Spleen (tissue), 11 donors: ENCODE data around the gene GMEB1. TPM values are rescaled to one million over a fixed set of nuclear protein-coding genes. Genes with fewer than 3 reads are reported as not detected.
"Not testable (repeated sequence)": the region's sequence is repeated elsewhere in the genome, so short reads cannot be mapped to it uniquely, and the experiment has no call there.

Experiments
- DNase-seq: peaks from one replicate; pipeline ENCODE4 v3.0.0-alpha.2; 2020
- H3K27ac ChIP-seq, 8 donors: fragments of 200-600 bp; sonication (generic) in 7 of 8; 1 replicate in 4 of 8; 2 replicates in 4 of 8; pipeline versions ENCODE4 v1.5.0 to v1.8.0; 2016 to 2021; ENCODE audit warnings: inconsistent platforms in 4 of 8, mild to moderate bottlenecking in 4 of 8, moderate library complexity in 1 of 8
- H3K27me3 ChIP-seq, 7 donors: fragments of 200-600 bp; sonication (generic) in 6 of 7; replicated peaks in 1 of 7; 1 replicate in 4 of 7; 2 replicates in 3 of 7; pipeline versions ENCODE4 v1.5.0 to v1.8.0; 2016 to 2021; ENCODE audit warnings: inconsistent platforms in 3 of 7, mild to moderate bottlenecking in 1 of 7
- H3K36me3 ChIP-seq, 6 donors: fragments of 200-600 bp; sonication (generic) in 5 of 6; 1 replicate in 4 of 6; 2 replicates in 2 of 6; pipeline versions ENCODE4 v1.5.0 to v1.8.0; 2016 to 2021; ENCODE audit warnings: inconsistent platforms in 2 of 6
- H3K4me1 ChIP-seq, 6 donors: fragments of 200-600 bp; sonication (generic) in 5 of 6; 1 replicate in 3 of 6; 2 replicates in 3 of 6; pipeline versions ENCODE4 v1.5.0 to v1.8.0; 2016 to 2021; ENCODE audit warnings: inconsistent platforms in 3 of 6
- H3K4me3 ChIP-seq, 8 donors: fragments of 200-600 bp; sonication (generic) in 7 of 8; 1 replicate in 4 of 8; 2 replicates in 4 of 8; pipeline versions ENCODE4 v1.5.0 to v1.8.0; 2016 to 2021; ENCODE audit warnings: inconsistent platforms in 4 of 8, mild to moderate bottlenecking in 4 of 8, moderate library complexity in 2 of 8
- H3K9me3 ChIP-seq, 8 donors: fragments of 200-600 bp; sonication (generic) in 7 of 8; 1 replicate in 4 of 8; 2 replicates in 4 of 8; pipeline versions ENCODE4 v1.5.0 to v1.8.0; 2016 to 2021; ENCODE audit warnings: inconsistent platforms in 4 of 8
- CTCF ChIP-seq, 11 experiments: fragments of 200-600 bp in 7 of 11; fragments of 450-650 bp in 4 of 11; sonication (generic) in 4 of 11; IDR thresholded peaks in 8 of 11; conservative IDR thresholded peaks in 3 of 11; 1 replicate in 7 of 11; 2 replicates in 4 of 11; pipeline versions ENCODE4 v1.4.0 to v1.8.0; 2016 to 2021; ENCODE audit warnings: antibody characterized with exemption in 11 of 11, inconsistent platforms in 4 of 11, mild to moderate bottlenecking in 1 of 11
- POLR2A ChIP-seq, 3 donors: fragments of 450-650 bp; IDR thresholded peaks; one replicate each; pipeline ENCODE4 v1.5.1; 2017; ENCODE audit warnings: antibody characterized with exemption in 3 of 3, mild to moderate bottlenecking in 1 of 3
- POLR2AphosphoS5 ChIP-seq, 3 donors: sonication (generic); formaldehyde crosslinking; IDR thresholded peaks; one replicate each; pipeline ENCODE4 v1.5.1; 2017; ENCODE audit warnings: antibody characterized with exemption in 3 of 3
- WGBS, 5 donors: extraction: QIAGEN DNeasy Blood & Tissue Kit in 3 of 5; methylation state at CpG; one replicate each; pipeline versions ENCODE4 v1.1.5 to v1.1.7; 2013 to 2018; 5-methylcytosine and 5-hydroxymethylcytosine counted together
- intact Hi-C: fragments of 100-400 bp; cut with DNase I; formaldehyde crosslinking; loops from one replicate; pipeline ENCODE4 v1.15.0; 2023; ENCODE audit warnings: low total_unique reads
- polyA plus RNA-seq, 3 donors: library from polyadenylated mRNA; stranded (reverse); fragments of 200-250 nt; gene quantifications; one replicate each; pipeline ENCODE4 v1.2.1, GENCODE V29; 2013
- total RNA-seq, 7 donors: library from RNA; depleted of rRNA in 3 of 7; stranded (reverse); fragments of >200 nt in 3 of 7; fragmentation: NEBNext Ultra II Directional in 4 of 7; extraction: Animal tissue kit (Norgen Biotek cat#: 25700) in 4 of 7; gene quantifications; one replicate each; pipeline versions ENCODE4 v1.1.0 to v1.2.1, GENCODE V29; 2016 to 2021
- donor health status: healthy with polysubstance abuse.
- donor health status: DM: no; HTN: no; CAD: no; lungs with moderate emphysema.
- donor health status: DM: no; HTN: no; CAD: no.
- donor health status: Bipolar disorder and iron deficiency.
- donor health status: healthy.
- donor health status: DM: no; HTN: no; CAD: no.
- donor health status: DM: yes; HTN: yes; CAD: no.

GMEB1 gene
- total and polyA plus RNA-seq, 10 donors, result 3.6 to 20.6 (median 16.4) TPM

- Histone ChIP-seq H3K27ac (peak overlapping the region; percentile 86 to 96 (median 93)), H3K4me1 (peaks cover 18 to 74% (median 54%) of the 10 kb centered on the region in 6 donors), H3K27me3 (no peaks in the 10 kb centered on the region), H3K4me3 (peak overlapping the region in 3 of 8 donors; percentile 60 to 83 (median 71)), H3K36me3 (no peaks in the 10 kb centered on the region), H3K9me3 (no peaks in the 10 kb centered on the region)
- TF ChIP-seq POLR2AphosphoS5 (IDR thresholded peaks at IDR 0.05), result no peak
- TF ChIP-seq CTCF (IDR thresholded peaks at IDR 0.05 in 8 of 11, conservative IDR thresholded peaks at IDR 0.05 in 3 of 11), result no peak
- TF ChIP-seq POLR2A (IDR thresholded peaks at IDR 0.05), result no peak
- 76 to 96% (median 93%) methylated on average over 3 of the region's 3 CpGs for WGBS, 5 donors
- intact Hi-C loops, result no loop called here
- DNase-seq, result peak; percentile 6
Observed at GRCh38 chr1:28644494-28644893, 24.1 kb upstream of the GMEB1 start.

GRCh38 chr1:28645406-28645805 is 23.2 kb upstream of the GMEB1 start:
- peak; percentile 66 for DNase-seq
- H3K4me1 ChIP-seq, result peaks cover 18 to 72% (median 52%) of the 10 kb centered on the region in 6 donors

GRCh38 chr1:28646040-28646439 is 22.5 kb upstream of the GMEB1 start:
- 88 to 100% (median 92%) methylated on average over 1 of the region's 1 CpG for WGBS, 5 donors
- H3K27me3 ChIP-seq, result no peaks in the 10 kb centered on the region
- H3K4me1 ChIP-seq, result peaks cover 18 to 67% (median 45%) of the 10 kb centered on the region in 6 donors
- no peak overlapping the region for H3K4me3 ChIP-seq
- no peak for DNase-seq
- no peak for TF ChIP-seq POLR2AphosphoS5 (IDR thresholded peaks at IDR 0.05)
- TF ChIP-seq POLR2A (IDR thresholded peaks at IDR 0.05), result no peak
- no peak for TF ChIP-seq CTCF (IDR thresholded peaks at IDR 0.05 in 8 of 11, conservative IDR thresholded peaks at IDR 0.05 in 3 of 11)
- H3K9me3 ChIP-seq, result no peaks in the 10 kb centered on the region
- intact Hi-C loops, result no loop called here
- no peaks in the 10 kb centered on the region for H3K36me3 ChIP-seq
- peak overlapping the region in 1 of 8 donors; percentile 42 for H3K27ac ChIP-seq

More at GRCh38 chr1:28645406-28645805, 23.2 kb upstream of the GMEB1 start:
- intact Hi-C loops, H3K36me3 ChIP-seq, H3K9me3 ChIP-seq, H3K4me3 ChIP-seq, H3K27ac ChIP-seq, H3K27me3 ChIP-seq: not testable (repeated sequence)
- 93 to 98% (median 96%) methylated on average over 11 of the region's 11 CpGs for WGBS, 5 donors

- H3K9me3 ChIP-seq, result no peaks in the 10 kb centered on the region
- H3K4me1 ChIP-seq, result peaks cover 10 to 61% (median 34%) of the 10 kb centered on the region in 6 donors
- TF ChIP-seq POLR2AphosphoS5 (IDR thresholded peaks at IDR 0.05) (peak in 2 of 3 donors; percentile 93), POLR2A (IDR thresholded peaks at IDR 0.05) (no peak), CTCF (IDR thresholded peaks at IDR 0.05 in 8 of 11, conservative IDR thresholded peaks at IDR 0.05 in 3 of 11) (peak in 1 of 11 experiments; percentile 4)
- intact Hi-C loops, result no loop called here
- H3K4me3 ChIP-seq, result peak overlapping the region; percentile 20 to 65 (median 38)
- H3K36me3 ChIP-seq, result no peaks in the 10 kb centered on the region
- H3K27ac ChIP-seq, result peak overlapping the region; percentile 88 to 95 (median 95)
- no peaks in the 10 kb centered on the region for H3K27me3 ChIP-seq
- DNase-seq, result peak; percentile 97
- 0 to 2% (median 1%) methylated on average over 18 of the region's 18 CpGs for WGBS, 5 donors
Observed at GRCh38 chr1:28648008-28648473, 20.5 kb upstream of the GMEB1 start.
